GM21723 (cell line): ENCODE data around the gene PPP1R14C.

Experiments
- ATAC-seq: cut with Tn5 transposase; IDR thresholded peaks from one replicate; pipeline ENCODE4 v1.9.1; 2021; ENCODE audit warnings: mild to moderate bottlenecking, moderate library complexity; ENCODE audit not compliant: unreplicated experiment

Gene PPP1R14C

GRCh38 chr6:150245148-150245935 is 102.5 kb downstream of the PPP1R14C start:
- ATAC-seq, result no peak

GRCh38 chr6:150247803-150248202 is 105.0 kb downstream of the PPP1R14C start:
- ATAC-seq, result no peak

GRCh38 chr6:150248300-150248699 is 105.5 kb downstream of the PPP1R14C start:
- ATAC-seq, result no peak

- no peak for ATAC-seq
These were observed 106.4 kb downstream of the PPP1R14C start for GRCh38 chr6:150249261-150249660.

- no peak for ATAC-seq
These were observed 108.0 kb downstream of the PPP1R14C start for GRCh38 chr6:150250826-150251225.

- no peak for ATAC-seq
These were observed 108.8 kb downstream of the PPP1R14C start for GRCh38 chr6:150251566-150252186.

- no peak for ATAC-seq
These were observed 110.0 kb downstream of the PPP1R14C start for GRCh38 chr6:150252714-150253444.

- no peak for ATAC-seq
These were observed 110.6 kb downstream of the PPP1R14C start for GRCh38 chr6:150253489-150253888.

GRCh38 chr6:150254770-150255169 is 111.9 kb downstream of the PPP1R14C start:
- ATAC-seq, result no peak

GRCh38 chr6:150255840-150256239 is 113.0 kb downstream of the PPP1R14C start:
- no peak for ATAC-seq

- no peak for ATAC-seq
These were observed 113.9 kb downstream of the PPP1R14C start for GRCh38 chr6:150256618-150257272.

GRCh38 chr6:150258381-150258780 is 115.5 kb downstream of the PPP1R14C start:
- ATAC-seq, result no peak

GRCh38 chr6:150260931-150261330 is 118.1 kb downstream of the PPP1R14C start:
- ATAC-seq, result no peak

GRCh38 chr6:150261997-150262697 is 119.3 kb downstream of the PPP1R14C start:
- no peak for ATAC-seq

- no peak for ATAC-seq
These were observed 121.0 kb downstream of the PPP1R14C start for GRCh38 chr6:150263765-150264404.

GRCh38 chr6:150266309-150266708 is 123.5 kb downstream of the PPP1R14C start:
- ATAC-seq, result no peak

GRCh38 chr6:150266963-150267685 is 124.3 kb downstream of the PPP1R14C start:
- ATAC-seq, result no peak

- ATAC-seq, result no peak
These were observed 125.1 kb downstream of the PPP1R14C start for GRCh38 chr6:150267686-150268561.
